NB4 (cell line): Measurements from ENCODE around the gene C1orf122.

Experiments
- DNase-seq: peaks from one replicate; pipeline ENCODE4 v3.0.0; 2010; ENCODE audit warnings: low read depth
- H3K4me3 ChIP-seq: one replicate; pipeline ENCODE4 v1.5.1; 2011; ENCODE audit warnings: mild to moderate bottlenecking, low read depth, low read length, moderate library complexity
- MYC ChIP-seq: IDR thresholded peaks from 2 replicates; pipeline ENCODE4 v1.6.1; 2011; ENCODE audit warnings: low read depth, low read length
- POLR2A ChIP-seq: IDR thresholded peaks from 2 replicates; pipeline ENCODE4 v1.6.1; 2011; ENCODE audit warnings: mild to moderate bottlenecking; ENCODE audit not compliant: insufficient read length; ENCODE audit errors: extremely low read depth
- TF ChIP-seq, protein P1 (sequence below): IDR thresholded peaks from one replicate; pipeline ENCODE4 v1.5.1; 2012; ENCODE audit warnings: low read depth, low read length
- TF ChIP-seq, protein P2 (sequence below): IDR thresholded peaks from 2 replicates; pipeline ENCODE4 v1.6.1; 2011; ENCODE audit warnings: low read depth, low read length

C1orf122 gene

DNA sequence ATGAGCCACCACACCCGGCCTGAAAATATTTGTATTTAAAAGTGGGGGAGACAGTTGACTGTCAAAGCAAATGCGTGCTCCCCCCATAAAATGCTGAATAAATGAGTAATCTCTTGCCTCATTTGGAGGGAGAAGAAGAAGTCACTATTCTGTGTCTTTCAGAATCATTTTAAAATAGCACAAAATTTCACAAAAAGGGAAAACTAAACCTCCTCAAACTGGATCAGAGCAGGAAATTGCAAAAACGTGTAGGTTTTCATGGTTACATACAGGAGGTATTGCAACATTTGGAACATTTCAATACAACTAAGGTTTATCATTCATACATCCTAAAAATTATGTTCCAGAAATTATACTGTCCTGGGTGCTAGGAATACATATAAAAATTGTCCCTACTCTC, 38.2 kb downstream of the C1orf122 start:
- peak overlapping the region; percentile 34 for H3K4me3 ChIP-seq
- TF ChIP-seq POLR2A (no peak), MYC (0 out of 2 replicates have a peak, but pooled peaks have one; percentile 30)
- TF ChIP-seq, protein P1, sequence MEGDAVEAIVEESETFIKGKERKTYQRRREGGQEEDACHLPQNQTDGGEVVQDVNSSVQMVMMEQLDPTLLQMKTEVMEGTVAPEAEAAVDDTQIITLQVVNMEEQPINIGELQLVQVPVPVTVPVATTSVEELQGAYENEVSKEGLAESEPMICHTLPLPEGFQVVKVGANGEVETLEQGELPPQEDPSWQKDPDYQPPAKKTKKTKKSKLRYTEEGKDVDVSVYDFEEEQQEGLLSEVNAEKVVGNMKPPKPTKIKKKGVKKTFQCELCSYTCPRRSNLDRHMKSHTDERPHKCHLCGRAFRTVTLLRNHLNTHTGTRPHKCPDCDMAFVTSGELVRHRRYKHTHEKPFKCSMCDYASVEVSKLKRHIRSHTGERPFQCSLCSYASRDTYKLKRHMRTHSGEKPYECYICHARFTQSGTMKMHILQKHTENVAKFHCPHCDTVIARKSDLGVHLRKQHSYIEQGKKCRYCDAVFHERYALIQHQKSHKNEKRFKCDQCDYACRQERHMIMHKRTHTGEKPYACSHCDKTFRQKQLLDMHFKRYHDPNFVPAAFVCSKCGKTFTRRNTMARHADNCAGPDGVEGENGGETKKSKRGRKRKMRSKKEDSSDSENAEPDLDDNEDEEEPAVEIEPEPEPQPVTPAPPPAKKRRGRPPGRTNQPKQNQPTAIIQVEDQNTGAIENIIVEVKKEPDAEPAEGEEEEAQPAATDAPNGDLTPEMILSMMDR: no peak
- TF ChIP-seq, protein P2, sequence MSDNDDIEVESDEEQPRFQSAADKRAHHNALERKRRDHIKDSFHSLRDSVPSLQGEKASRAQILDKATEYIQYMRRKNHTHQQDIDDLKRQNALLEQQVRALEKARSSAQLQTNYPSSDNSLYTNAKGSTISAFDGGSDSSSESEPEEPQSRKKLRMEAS: peak; percentile 41; the same call in 1 of the 2 replicates
- peak; percentile 75 for DNase-seq

DNA sequence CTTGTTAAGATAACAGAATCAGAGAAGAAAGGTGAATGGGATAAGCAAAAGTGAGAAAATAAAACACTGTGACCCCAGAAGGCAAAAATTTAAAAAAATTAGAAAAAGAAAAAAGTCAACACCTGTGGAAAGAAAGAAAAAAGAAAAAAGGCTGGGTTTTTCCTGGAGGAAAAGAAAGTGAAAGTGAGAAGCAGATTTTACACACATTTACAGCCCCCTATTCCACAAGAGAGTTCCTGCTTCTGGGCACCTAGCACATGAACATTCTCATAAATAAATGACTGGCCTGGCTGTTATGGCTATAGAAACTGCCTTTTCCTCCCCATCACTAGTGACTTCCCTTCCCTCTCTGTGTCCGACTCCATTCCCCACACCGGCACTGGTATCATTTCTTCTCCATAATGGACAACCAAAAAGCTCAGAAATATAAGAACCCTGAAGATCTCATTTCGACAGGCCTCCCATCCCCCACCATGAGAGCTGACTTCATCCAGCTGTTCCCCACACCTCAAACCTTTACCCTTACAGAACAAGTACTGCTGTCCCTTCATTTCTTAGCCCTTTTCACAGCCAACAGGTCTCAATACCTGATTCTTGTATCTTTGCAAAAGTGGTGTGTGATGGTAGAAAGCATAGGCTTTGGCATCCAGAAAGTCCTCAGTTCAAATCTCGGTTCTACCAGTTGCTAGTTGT, 39.2 kb downstream of the C1orf122 start:
- peak overlapping the region; percentile 34 for H3K4me3 ChIP-seq
- TF ChIP-seq POLR2A: no peak
- TF ChIP-seq, protein P2: no peak
- peak; percentile 39 for DNase-seq

DNA sequence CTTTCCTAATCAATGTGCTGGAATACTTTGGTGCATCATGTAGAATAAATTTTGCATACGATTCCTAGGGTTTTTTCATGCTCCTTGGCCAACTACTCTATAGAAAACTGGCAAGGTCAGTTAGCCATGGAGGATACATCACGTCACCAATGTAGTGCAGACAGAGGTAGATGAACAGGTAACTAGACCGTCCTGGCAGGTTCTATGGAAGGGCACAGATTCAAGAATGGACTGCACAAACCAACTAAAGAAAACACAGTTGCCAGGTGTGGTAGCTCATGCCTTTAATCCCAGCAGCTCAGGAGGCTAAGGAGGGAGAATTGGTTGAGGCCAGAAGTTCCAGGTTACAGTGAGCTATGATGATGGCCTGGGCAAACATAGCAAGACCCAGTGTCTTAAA, 41.9 kb downstream of the C1orf122 start:
- TF ChIP-seq, protein P2: no peak
- TF ChIP-seq POLR2A (no peak), MYC (no peak)
- TF ChIP-seq, protein P1: no peak
- no peak overlapping the region for H3K4me3 ChIP-seq
- DNase-seq: no peak

DNA sequence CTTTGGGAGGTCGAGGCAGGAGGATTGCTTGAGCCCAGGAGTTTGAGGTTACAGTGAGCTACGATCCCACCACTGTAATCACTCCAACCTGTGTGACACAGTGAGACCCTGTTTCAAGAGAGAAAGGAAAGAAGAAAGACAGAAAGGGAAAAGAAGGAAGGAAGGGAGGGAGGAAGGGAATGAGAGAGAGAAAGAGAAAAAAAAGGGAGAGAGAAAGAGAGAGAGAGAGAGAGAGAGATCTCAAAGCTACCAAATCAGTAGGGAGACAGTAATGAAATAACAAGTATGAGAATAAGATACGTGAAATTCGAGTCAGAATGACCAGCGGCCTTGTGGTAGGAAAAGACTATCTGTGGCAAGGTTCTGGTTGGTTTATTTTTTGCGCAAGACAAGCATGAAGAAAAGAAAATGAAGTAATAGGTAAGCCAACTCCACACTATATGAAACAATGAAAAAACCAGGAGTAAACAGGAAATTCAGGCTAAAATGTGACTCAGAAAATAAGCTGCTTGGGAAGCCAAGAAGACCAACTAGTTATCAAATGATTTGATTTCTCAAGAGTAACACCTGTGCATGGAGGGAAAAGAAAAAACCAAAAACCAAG, 42.9 kb downstream of the C1orf122 start:
- peak; percentile 71 for DNase-seq

DNA sequence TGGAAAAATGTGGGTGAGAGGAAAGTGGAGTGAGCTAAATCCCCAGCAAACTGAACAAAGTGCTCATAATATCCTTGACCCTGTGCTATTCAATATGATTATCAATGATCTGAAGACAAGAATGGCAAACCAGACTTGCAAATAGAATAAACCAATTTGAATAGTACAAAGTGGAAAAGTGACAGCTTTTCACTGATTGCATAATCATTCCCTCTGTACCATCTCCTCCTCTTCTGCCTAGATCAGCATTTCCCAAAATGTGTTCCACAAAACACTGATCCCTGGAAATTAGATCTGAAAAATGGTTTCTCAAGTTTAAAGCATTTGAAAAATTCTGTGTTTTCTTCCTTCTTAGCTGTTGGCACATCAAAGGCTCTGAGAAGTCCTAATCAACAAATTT, 43.7 kb downstream of the C1orf122 start:
- TF ChIP-seq, protein P1: no peak
- TF ChIP-seq MYC: no peak
- TF ChIP-seq POLR2A: no peak
- TF ChIP-seq, protein P2: no peak
- DNase-seq: no peak
- H3K4me3 ChIP-seq: no peak overlapping the region

More for the DNA sequence above, 42.9 kb downstream of the C1orf122 start:
- TF ChIP-seq, protein P2: 0 out of 2 replicates have a peak, but pooled peaks have one; percentile 27
- TF ChIP-seq MYC (peak; percentile 22; the same call in 1 of the 2 replicates), POLR2A (no peak)
- H3K4me3 ChIP-seq: peak overlapping the region; percentile 27

DNA sequence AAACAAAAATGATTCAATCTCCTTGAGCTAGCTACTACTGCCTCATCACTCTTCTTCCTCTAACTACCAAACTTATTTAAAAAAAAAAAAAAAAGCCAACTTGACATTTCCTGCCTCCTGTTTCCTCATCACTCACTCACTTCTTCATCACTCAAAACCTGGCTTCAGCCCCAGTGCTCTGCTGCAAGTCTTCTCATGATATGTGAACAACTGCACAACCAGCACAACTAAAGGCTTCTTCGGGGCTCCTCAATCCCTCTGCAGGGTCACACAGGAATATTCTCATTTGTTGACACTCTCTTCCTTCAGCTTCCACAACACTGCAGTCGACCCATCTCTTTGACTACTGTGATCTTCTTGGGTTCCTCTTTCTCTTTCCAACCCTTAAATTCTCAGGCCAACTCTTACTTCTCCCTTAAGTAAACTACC, 44.2 kb downstream of the C1orf122 start:
- DNase-seq: peak; percentile 64
- TF ChIP-seq, protein P1: no peak
- TF ChIP-seq, protein P2: no peak
- H3K4me3 ChIP-seq: peak overlapping the region; percentile 10
